ENCODE data around the gene GATAD2A. TPM values are rescaled to one million over a fixed set of nuclear protein-coding genes. Genes with fewer than 3 reads are reported as not detected.

The GATAD2A gene
- polyA plus RNA-seq, 1 donor (not counting 4 experiments of a cell fraction or from before 2014, with no cell fraction given) = 28.4 TPM

- Histone ChIP-seq H2AFZ (ENCODE audit: control insufficient read depth, low read length) (no peak overlapping the region), H3K27ac (ENCODE audit: control insufficient read depth, insufficient read depth, low read length) (no peak overlapping the region), H3K27me3 (ENCODE audit: control insufficient read depth, extremely low read depth, insufficient read depth, low read length) (no peaks in the 10 kb centered on the region), H3K9me1 (ENCODE audit: control insufficient read depth, extremely low read depth, insufficient read depth, low read length) (no peaks in the 10 kb centered on the region), H4K20me1 (ENCODE audit: control insufficient read depth, extremely low read depth, insufficient read depth, low read length) (no peaks in the 10 kb centered on the region), H3K4me1 (ENCODE audit: control insufficient read depth, extremely low read depth, insufficient read depth, low read length) (peaks cover 55% of the 10 kb centered on the region), H3K4me2 (ENCODE audit: control insufficient read depth, extremely low read depth, insufficient read depth, low read depth, low read length) (no peak overlapping the region), H3K36me3 (ENCODE audit: control insufficient read depth in 2 of 2, extremely low read depth in 1 of 2, insufficient read depth in 2 of 2, low read length in 2 of 2) (peaks cover 11 to 24% of the 10 kb centered on the region in 2 experiments), H3K79me2 (ENCODE audit: control insufficient read depth, insufficient read depth, low read length) (peaks cover 58% of the 10 kb centered on the region), H3K4me3 (ENCODE audit: control insufficient read depth in 2 of 3, extremely low read depth in 1 of 3, insufficient read depth in 2 of 3, low read depth in 1 of 3, low read length in 3 of 3) (no peak overlapping the region), H3K9me3 (ENCODE audit: control insufficient read depth, low read depth, low read length) (no peaks in the 10 kb centered on the region), H3K9ac (ENCODE audit: control insufficient read depth, extremely low read depth, insufficient read depth, low read length) (no peak overlapping the region)
- TF ChIP-seq CTCF (optimal IDR thresholded peaks at IDR 0.05 in 1 of 3, IDR thresholded peaks at IDR 0.05 in 1 of 3, conservative IDR thresholded peaks at IDR 0.05 in 1 of 3; ENCODE audit: extremely low read depth in 1 of 3, insufficient read depth in 2 of 3, low read length in 3 of 3) (no peak), EZH2 (IDR thresholded peaks at IDR 0.05; ENCODE audit: low read length) (no peak)
- DNase-seq (ENCODE audit: low read depth, low spot score) (no peak), FAIRE-seq (no peak)
- dilution Hi-C loops (cut with MboI; ENCODE audit: extremely low pct_ligation_motif_present, low sequenced_read_pairs) = no loop called here
These were observed 80.5 kb downstream of the GATAD2A start for GRCh38 chr19:19485998-19486290.

GRCh38 chr19:19486343-19487076 lies 81.0 kb downstream of the GATAD2A start:
- H3K4me1 ChIP-seq (ENCODE audit: control insufficient read depth, extremely low read depth, insufficient read depth, low read length) = peaks cover 55% of the 10 kb centered on the region
- dilution Hi-C loops (cut with MboI; ENCODE audit: extremely low pct_ligation_motif_present, low sequenced_read_pairs) = no loop called here

More at GRCh38 chr19:19486343-19487076, 81.0 kb downstream of the GATAD2A start:
- H3K79me2 ChIP-seq (ENCODE audit: control insufficient read depth, insufficient read depth, low read length) = peaks cover 58% of the 10 kb centered on the region
- H3K9me3 ChIP-seq (ENCODE audit: control insufficient read depth, low read depth, low read length) = no peaks in the 10 kb centered on the region
- no peak overlapping the region for H2AFZ ChIP-seq (ENCODE audit: control insufficient read depth, low read length)
- H3K27me3 ChIP-seq (ENCODE audit: control insufficient read depth, extremely low read depth, insufficient read depth, low read length) = no peaks in the 10 kb centered on the region
- H3K27ac ChIP-seq (ENCODE audit: control insufficient read depth, insufficient read depth, low read length) = no peak overlapping the region
- no peaks in the 10 kb centered on the region for H3K9me1 ChIP-seq (ENCODE audit: control insufficient read depth, extremely low read depth, insufficient read depth, low read length)
- H3K4me2 ChIP-seq (ENCODE audit: control insufficient read depth, extremely low read depth, insufficient read depth, low read depth, low read length) = no peak overlapping the region
- no peak for TF ChIP-seq CTCF (optimal IDR thresholded peaks at IDR 0.05 in 1 of 3, IDR thresholded peaks at IDR 0.05 in 1 of 3, conservative IDR thresholded peaks at IDR 0.05 in 1 of 3; ENCODE audit: extremely low read depth in 1 of 3, insufficient read depth in 2 of 3, low read length in 3 of 3)
- no peak for TF ChIP-seq EZH2 (IDR thresholded peaks at IDR 0.05; ENCODE audit: low read length)
- FAIRE-seq (no peak), DNase-seq (ENCODE audit: low read depth, low spot score) (no peak)
- H4K20me1 ChIP-seq (ENCODE audit: control insufficient read depth, extremely low read depth, insufficient read depth, low read length) = no peaks in the 10 kb centered on the region
- H3K4me3 ChIP-seq (ENCODE audit: control insufficient read depth in 2 of 3, extremely low read depth in 1 of 3, insufficient read depth in 2 of 3, low read depth in 1 of 3, low read length in 3 of 3) = no peak overlapping the region
- no peak overlapping the region for H3K9ac ChIP-seq (ENCODE audit: control insufficient read depth, extremely low read depth, insufficient read depth, low read length)
- peaks cover 14 to 24% of the 10 kb centered on the region in 2 experiments for H3K36me3 ChIP-seq (ENCODE audit: control insufficient read depth in 2 of 2, extremely low read depth in 1 of 2, insufficient read depth in 2 of 2, low read length in 2 of 2)
